ENCODE results near the gene PCDHGB6. TPM values are rescaled to one million over a fixed set of nuclear protein-coding genes. Genes with fewer than 3 reads are reported as not detected.
A peak's percentile ranks its signal among the peaks of the same experiment; 100 is the strongest.
"Not testable (repeated sequence)": the region's sequence is repeated elsewhere in the genome, so short reads cannot be mapped to it uniquely, and the experiment has no call there.

The PCDHGB6 gene
- total RNA-seq, 3 donors from 2014 or later = 8.8 to 12.8 (median 10.8) TPM

GRCh38 chr5:141388661-141389060 is 19.2 kb upstream of the PCDHGB6 start:
- intact Hi-C loops (cut with DNase I; ENCODE audit: low total_unique reads) = no loop called here
- Histone ChIP-seq H3K36me3 (no peaks in the 10 kb centered on the region), H3K4me1 (no peaks in the 10 kb centered on the region), H3K27ac (no peak overlapping the region), H3K4me3 (peak overlapping the region in 1 of 3 donors; percentile 20), H3K9me3 (peaks cover 80 to 95% of the 10 kb centered on the region in 2 donors), H3K27me3 (no peaks in the 10 kb centered on the region)
- no peak for DNase-seq (ENCODE audit: low spot score in 2 of 2)
- no peak for TF ChIP-seq POLR2AphosphoS5 (IDR thresholded peaks at IDR 0.05)
- TF ChIP-seq CTCF (IDR thresholded peaks at IDR 0.05) = no peak

- Histone ChIP-seq H3K27me3 (no peaks in the 10 kb centered on the region), H3K4me3 (peak overlapping the region in 1 of 3 donors; percentile 20), H3K27ac (no peak overlapping the region), H3K4me1 (no peaks in the 10 kb centered on the region), H3K9me3 (peaks cover 80 to 95% of the 10 kb centered on the region in 2 donors), H3K36me3 (no peaks in the 10 kb centered on the region)
- DNase-seq (ENCODE audit: low spot score in 2 of 2) = no peak
- intact Hi-C loops (cut with DNase I; ENCODE audit: low total_unique reads) = no loop called here
- TF ChIP-seq POLR2A (IDR thresholded peaks at IDR 0.05) = no peak
- no peak for TF ChIP-seq POLR2AphosphoS5 (IDR thresholded peaks at IDR 0.05)
- no peak for TF ChIP-seq CTCF (IDR thresholded peaks at IDR 0.05)
Observed at GRCh38 chr5:141389153-141390042, 18.4 kb upstream of the PCDHGB6 start.

- H3K27me3 ChIP-seq = no peaks in the 10 kb centered on the region
- H3K36me3 ChIP-seq = no peaks in the 10 kb centered on the region
- H3K9me3 ChIP-seq = peaks cover 80 to 96% of the 10 kb centered on the region in 2 donors
- TF ChIP-seq POLR2AphosphoS5 (IDR thresholded peaks at IDR 0.05) = no peak
- no peak for TF ChIP-seq POLR2A (IDR thresholded peaks at IDR 0.05)
- DNase-seq (ENCODE audit: low spot score in 2 of 2) = no peak
- no peak within 1 kb of the TSS for H3K4me3 ChIP-seq
- no peak within 1 kb of the TSS for H3K27ac ChIP-seq
- intact Hi-C loops (cut with DNase I; ENCODE audit: low total_unique reads) = no loop called here
- H3K4me1 ChIP-seq = no peaks in the 10 kb centered on the region
Observed at GRCh38 chr5:141392429-141393198, 15.2 kb upstream of the PCDHGB6 start, which contains the start of gene PCDHGA8. PCDHGA8 (plus strand) TSS chr5:141392633; CDS start chr5:141392814, 181 bp downstream.

GRCh38 chr5:141393267-141393666 is 14.6 kb upstream of the PCDHGB6 start:
- H3K4me1 ChIP-seq = no peaks in the 10 kb centered on the region
- no peak overlapping the region for H3K27ac ChIP-seq
- intact Hi-C loops (cut with DNase I; ENCODE audit: low total_unique reads) = no loop called here
- no peak for TF ChIP-seq POLR2AphosphoS5 (IDR thresholded peaks at IDR 0.05)
- TF ChIP-seq POLR2A (IDR thresholded peaks at IDR 0.05) = no peak
- TF ChIP-seq CTCF (IDR thresholded peaks at IDR 0.05) = no peak
- H3K4me3 ChIP-seq = no peak overlapping the region
- no peaks in the 10 kb centered on the region for H3K36me3 ChIP-seq
- H3K27me3 ChIP-seq = no peaks in the 10 kb centered on the region
- peaks cover 81 to 96% of the 10 kb centered on the region in 2 donors for H3K9me3 ChIP-seq
- no peak for DNase-seq (ENCODE audit: low spot score in 2 of 2)

- DNase-seq (ENCODE audit: low spot score in 2 of 2); intact Hi-C loops (cut with DNase I; ENCODE audit: low total_unique reads); H3K27me3 ChIP-seq; H3K36me3 ChIP-seq; H3K4me1 ChIP-seq; H3K27ac ChIP-seq: not testable (repeated sequence)
- H3K9me3 ChIP-seq = peaks cover 81 to 95% of the 10 kb centered on the region in 2 donors
- peak overlapping the region in 1 of 3 donors; percentile 30 for H3K4me3 ChIP-seq
Observed at GRCh38 chr5:141394401-141395187, 13.2 kb upstream of the PCDHGB6 start.
